K562 (cell line): ENCODE results near the gene C1QTNF2. TPM values are rescaled to one million over a fixed set of nuclear protein-coding genes. Genes with fewer than 3 reads are reported as not detected.
A peak's percentile ranks its signal among the peaks of the same experiment; 100 is the strongest.

Experiments used
- ADNP ChIP-seq: fragments of 200-800 bp; sonication (Bioruptor generic); IDR thresholded peaks from 2 replicates; pipeline ENCODE4 v1.6.1; 2016; ENCODE audit warnings: missing genetic modification characterization, missing compliant biosample characterization
- ARID2 ChIP-seq: fragments of 450-650 bp; IDR thresholded peaks from 2 replicates; pipeline ENCODE4 v1.6.1; 2017; ENCODE audit warnings: antibody characterized with exemption, mild to moderate bottlenecking
- CBFA2T3 ChIP-seq: fragments of 450-650 bp; IDR thresholded peaks from 2 replicates; pipeline ENCODE4 v1.6.1; 2017
- GATAD2B ChIP-seq: fragments of 450-650 bp; IDR thresholded peaks from 2 replicates; pipeline ENCODE4 v1.6.1; 2017; ENCODE audit warnings: mild to moderate bottlenecking, borderline replicate concordance
- HDAC2 ChIP-seq: fragments of 450-650 bp; IDR thresholded peaks from 2 replicates; pipeline ENCODE4 v1.6.1; 2016; ENCODE audit warnings: mild to moderate bottlenecking
- HEY1 ChIP-seq: fragments of 250-450 bp; sonication (Bioruptor Pico); IDR thresholded peaks from 2 replicates; pipeline ENCODE4 v1.5.0; 2020; ENCODE audit warnings: mild to moderate bottlenecking, moderate library complexity, borderline replicate concordance
- KLF6 ChIP-seq: fragments of 250-450 bp; sonication (Bioruptor Pico); IDR thresholded peaks from 2 replicates; pipeline ENCODE4 v1.4.0; 2020; ENCODE audit warnings: mild to moderate bottlenecking, moderate library complexity, borderline replicate concordance
- MTA1 ChIP-seq: fragments of 450-650 bp; IDR thresholded peaks from 2 replicates; pipeline ENCODE4 v1.6.1; 2017; ENCODE audit warnings: borderline replicate concordance
- NCOA6 ChIP-seq: fragments of 450-650 bp; IDR thresholded peaks from 2 replicates; pipeline ENCODE4 v1.6.1; 2017; ENCODE audit warnings: mild to moderate bottlenecking
- NFRKB ChIP-seq: fragments of 450-650 bp; IDR thresholded peaks from 2 replicates; pipeline ENCODE4 v1.6.1; 2016; ENCODE audit warnings: low read depth
- NR1H2 ChIP-seq: sonication (generic); formaldehyde crosslinking; IDR thresholded peaks from 2 replicates; pipeline ENCODE4 v1.4.0; 2020; ENCODE audit warnings: mild to moderate bottlenecking, missing genetic modification reagents
- RAD21 ChIP-seq, 2 experiments: fragments of 250-450 bp in 1 of 2; fragments of 450-650 bp in 1 of 2; sonication (Bioruptor Pico) in 1 of 2; formaldehyde crosslinking in 1 of 2; IDR thresholded peaks in 1 of 2; conservative IDR thresholded peaks in 1 of 2; 2 replicates each; pipeline versions ENCODE4 v1.4.0 to v1.8.0; 2020 to 2022; ENCODE audit warnings: mild to moderate bottlenecking in 2 of 2, moderate library complexity in 1 of 2
- SETDB1 ChIP-seq: IDR thresholded peaks from one replicate; pipeline ENCODE4 v1.6.1; 2012; ENCODE audit warnings: low read length, control low read depth, inconsistent platforms
- SIRT6 ChIP-seq: IDR thresholded peaks from one replicate; pipeline ENCODE4 v1.6.1; 2012; ENCODE audit warnings: low read depth, mild to moderate bottlenecking, control low read depth, inconsistent platforms, low read length, moderate library complexity
- SMAD1 ChIP-seq: fragments of 150-350 bp; IDR thresholded peaks from 2 replicates; pipeline ENCODE4 v1.6.1; 2014; ENCODE audit warnings: low read length, low read depth; ENCODE audit not compliant: partially characterized antibody
- SMAD4 ChIP-seq: fragments of 250-450 bp; sonication (Bioruptor Pico); conservative IDR thresholded peaks from 2 replicates; pipeline ENCODE4 v1.8.0; 2021; ENCODE audit warnings: inconsistent platforms, mild to moderate bottlenecking, moderate library complexity
- polyA plus RNA-seq, 8 experiments: library from polyadenylated mRNA; depleted of rRNA in 4 of 8; stranded (reverse) in 5 of 8; unstranded in 3 of 8; fragments of >200 nt; fragmentation: Nextera tagmentation in 2 of 8; fragmentation: Illumina TruSeq in 1 of 8; extraction: Ambion mirVana in 2 of 8; extraction: Trizol in 1 of 8; gene quantifications; 2 replicates each; pipeline versions ENCODE4 v1.2.1 to v1.2.3, GENCODE V29; 2011 to 2014; ENCODE audit warnings: inconsistent platforms in 1 of 8, missing spikeins in 1 of 8
- total RNA-seq, 7 experiments: library from RNA; depleted of rRNA in 6 of 7; stranded (reverse); fragments of >200 nt in 6 of 7; fragmentation: Illumina TruSeq in 2 of 7; extraction: Trizol in 2 of 7; gene quantifications; 2 replicates each; pipeline versions ENCODE4 v1.2.1 to v1.2.3, GENCODE V29; 2011 to 2021; ENCODE audit warnings: low replicate concordance in 1 of 7
- TF ChIP-seq, protein P1 (sequence below): fragments of 250-450 bp; sonication (Bioruptor Pico); IDR thresholded peaks from 2 replicates; pipeline ENCODE4 v1.5.0; 2021; ENCODE audit warnings: mild to moderate bottlenecking, moderate library complexity
- TF ChIP-seq, protein P2 (sequence below): fragments of 450-650 bp; IDR thresholded peaks from 2 replicates; pipeline ENCODE4 v1.6.1; 2018; ENCODE audit warnings: mild to moderate bottlenecking, low read depth; ENCODE audit not compliant: partially characterized antibody
- TF ChIP-seq, protein P3 (sequence below): fragments of 250-450 bp; sonication (Bioruptor Pico); IDR thresholded peaks from 2 replicates; pipeline ENCODE4 v1.8.0; 2022; ENCODE audit warnings: inconsistent platforms, mild to moderate bottlenecking, moderate library complexity, borderline replicate concordance
- TF ChIP-seq, protein P4 (sequence below): fragments of 450-650 bp; formaldehyde crosslinking; IDR thresholded peaks from 2 replicates; pipeline ENCODE4 v1.4.0; 2022; ENCODE audit warnings: missing genetic modification characterization

Gene C1QTNF2
- total and polyA plus RNA-seq, 9 of the 15 experiments (the other 6 are each of a cell fraction or from before 2014, with no cell fraction given), result not detected

DNA sequence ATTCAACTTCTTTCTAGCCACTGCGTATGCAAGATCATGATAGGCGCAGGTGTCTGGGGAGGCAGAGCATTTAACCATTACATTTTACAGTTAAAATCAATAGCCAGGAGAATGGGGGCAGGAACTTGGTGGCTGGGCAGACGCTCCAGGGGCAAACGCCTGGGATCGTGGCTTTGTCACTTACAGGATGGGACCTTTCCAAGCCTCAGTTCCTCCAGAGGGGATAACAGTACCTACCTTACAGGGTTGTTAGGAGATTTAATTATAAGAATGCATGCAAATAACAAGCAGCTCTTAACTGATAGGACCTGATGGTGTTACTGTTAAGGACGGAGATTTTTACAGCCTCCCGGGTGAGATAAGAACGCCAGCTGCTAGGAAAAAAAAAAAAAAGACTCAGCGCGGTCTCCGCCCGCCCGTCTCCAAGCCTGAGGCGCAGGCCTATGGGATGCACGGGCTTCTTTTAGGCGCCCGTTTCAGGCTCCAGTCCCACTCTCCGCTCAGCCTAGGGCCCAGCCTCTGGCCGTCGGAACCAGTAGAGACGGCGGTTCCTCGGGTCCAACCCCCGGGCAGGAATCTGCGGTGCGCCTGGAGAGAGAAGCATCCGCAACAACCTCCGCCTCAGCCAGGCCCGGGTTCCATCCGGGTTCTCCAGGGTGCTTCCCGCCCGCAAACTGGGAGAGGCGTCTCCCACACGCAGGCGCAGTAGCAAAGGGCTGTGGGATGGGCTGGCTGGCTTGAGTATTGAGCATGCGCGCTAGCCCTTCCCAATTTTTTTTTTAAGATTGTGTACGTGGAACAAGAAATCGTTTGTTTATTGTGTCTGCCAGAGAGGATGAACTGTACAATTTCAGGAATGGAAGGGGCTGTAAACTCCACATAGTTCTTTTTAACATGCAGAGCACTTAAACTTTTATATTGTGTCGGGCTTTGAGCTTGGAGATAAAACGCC lies 29.3 kb upstream of the C1QTNF2 start, which contains the start of gene FAM200C (continued):
- TF ChIP-seq, protein P1, sequence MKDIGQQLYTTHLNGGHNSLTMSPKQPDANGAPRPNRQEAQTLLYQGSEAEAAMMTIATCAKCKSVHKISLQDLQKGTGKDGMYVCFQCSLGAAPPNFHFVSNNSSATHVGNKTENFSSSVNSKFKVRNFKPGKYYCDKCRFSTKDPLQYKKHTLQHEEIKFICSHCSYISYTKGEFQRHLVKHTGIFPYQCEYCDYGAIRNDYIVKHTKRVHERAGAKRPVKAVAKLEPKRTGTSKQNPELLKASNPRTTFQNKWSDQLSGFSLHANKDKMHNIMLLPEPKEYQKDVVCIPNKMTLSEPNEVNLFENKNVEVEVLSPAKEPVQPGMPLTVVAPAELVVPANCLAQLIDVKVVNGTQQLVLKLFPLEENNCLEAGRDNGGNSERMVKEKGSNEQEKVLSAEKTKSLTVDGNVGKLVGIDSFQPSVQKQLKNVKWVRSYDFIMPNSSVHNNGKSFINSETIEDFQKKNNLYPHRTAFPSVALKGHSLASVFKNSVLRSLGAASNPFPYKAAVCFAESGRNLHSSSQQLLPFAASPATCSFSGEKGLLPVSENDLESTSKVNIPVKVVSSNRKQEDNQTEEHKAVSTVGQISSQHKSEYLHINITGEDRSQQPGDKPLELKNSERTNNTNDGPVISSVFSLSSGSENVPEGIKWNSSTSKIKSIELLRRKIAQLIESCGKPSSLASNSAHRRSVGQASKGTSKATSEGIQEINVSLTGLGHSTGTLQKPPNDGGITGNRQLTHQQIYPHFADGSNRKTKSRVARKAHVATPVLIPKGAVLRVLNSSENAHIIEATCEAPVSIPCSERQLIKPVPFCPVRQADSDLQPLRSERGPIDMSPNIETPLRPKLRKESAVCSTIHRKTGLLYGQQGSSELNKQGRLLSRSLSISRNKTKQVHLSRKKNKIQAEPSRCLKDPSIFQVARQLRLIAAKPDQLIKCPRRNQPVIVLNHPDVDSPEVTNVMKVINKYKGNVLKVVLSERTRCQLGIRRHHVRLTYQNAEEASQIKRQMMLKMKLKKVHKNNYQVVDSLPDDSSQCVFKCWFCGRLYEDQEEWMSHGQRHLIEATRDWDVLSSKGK (CRISPR knock-in tag), result no peak
- TF ChIP-seq SETDB1 (no peak), RAD21 (CRISPR knock-in tag; conservative IDR thresholded peaks at IDR 0.05 in 1 of 2, IDR thresholded peaks at IDR 0.05 in 1 of 2) (no peak), HDAC2 (peak; percentile 71), SIRT6 (no peak), SMAD4 (CRISPR knock-in tag) (peak; percentile 57; the same call in 1 of the 2 replicates), NFRKB (peak; percentile 59; the same call in 1 of the 2 replicates), NCOA6 (no peak), HEY1 (0 out of 2 replicates have a peak, but pooled peaks have one; percentile 13), SMAD1 (peak; percentile 69), NR1H2 (CRISPR knock-in tag) (no peak), KLF6 (CRISPR knock-in tag) (no peak), ADNP (tag) (no peak), ARID2 (no peak), MTA1 (peak; percentile 47; the same call in 1 of the 2 replicates), GATAD2B (no peak), CBFA2T3 (peak; percentile 72)
- TF ChIP-seq, protein P2, sequence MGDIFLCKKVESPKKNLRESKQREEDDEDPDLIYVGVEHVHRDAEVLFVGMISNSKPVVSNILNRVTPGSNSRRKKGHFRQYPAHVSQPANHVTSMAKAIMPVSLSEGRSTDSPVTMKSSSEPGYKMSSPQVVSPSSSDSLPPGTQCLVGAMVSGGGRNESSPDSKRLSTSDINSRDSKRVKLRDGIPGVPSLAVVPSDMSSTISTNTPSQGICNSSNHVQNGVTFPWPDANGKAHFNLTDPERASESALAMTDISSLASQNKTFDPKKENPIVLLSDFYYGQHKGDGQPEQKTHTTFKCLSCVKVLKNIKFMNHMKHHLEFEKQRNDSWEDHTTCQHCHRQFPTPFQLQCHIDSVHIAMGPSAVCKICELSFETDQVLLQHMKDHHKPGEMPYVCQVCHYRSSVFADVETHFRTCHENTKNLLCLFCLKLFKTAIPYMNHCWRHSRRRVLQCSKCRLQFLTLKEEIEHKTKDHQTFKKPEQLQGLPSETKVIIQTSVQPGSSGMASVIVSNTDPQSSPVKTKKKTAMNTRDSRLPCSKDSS, result no peak
- TF ChIP-seq, protein P3, sequence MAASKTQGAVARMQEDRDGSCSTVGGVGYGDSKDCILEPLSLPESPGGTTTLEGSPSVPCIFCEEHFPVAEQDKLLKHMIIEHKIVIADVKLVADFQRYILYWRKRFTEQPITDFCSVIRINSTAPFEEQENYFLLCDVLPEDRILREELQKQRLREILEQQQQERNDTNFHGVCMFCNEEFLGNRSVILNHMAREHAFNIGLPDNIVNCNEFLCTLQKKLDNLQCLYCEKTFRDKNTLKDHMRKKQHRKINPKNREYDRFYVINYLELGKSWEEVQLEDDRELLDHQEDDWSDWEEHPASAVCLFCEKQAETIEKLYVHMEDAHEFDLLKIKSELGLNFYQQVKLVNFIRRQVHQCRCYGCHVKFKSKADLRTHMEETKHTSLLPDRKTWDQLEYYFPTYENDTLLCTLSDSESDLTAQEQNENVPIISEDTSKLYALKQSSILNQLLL (CRISPR knock-in tag), result no peak
- TF ChIP-seq, protein P4, sequence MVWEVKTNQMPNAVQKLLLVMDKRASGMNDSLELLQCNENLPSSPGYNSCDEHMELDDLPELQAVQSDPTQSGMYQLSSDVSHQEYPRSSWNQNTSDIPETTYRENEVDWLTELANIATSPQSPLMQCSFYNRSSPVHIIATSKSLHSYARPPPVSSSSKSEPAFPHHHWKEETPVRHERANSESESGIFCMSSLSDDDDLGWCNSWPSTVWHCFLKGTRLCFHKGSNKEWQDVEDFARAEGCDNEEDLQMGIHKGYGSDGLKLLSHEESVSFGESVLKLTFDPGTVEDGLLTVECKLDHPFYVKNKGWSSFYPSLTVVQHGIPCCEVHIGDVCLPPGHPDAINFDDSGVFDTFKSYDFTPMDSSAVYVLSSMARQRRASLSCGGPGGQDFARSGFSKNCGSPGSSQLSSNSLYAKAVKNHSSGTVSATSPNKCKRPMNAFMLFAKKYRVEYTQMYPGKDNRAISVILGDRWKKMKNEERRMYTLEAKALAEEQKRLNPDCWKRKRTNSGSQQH (CRISPR knock-in tag), result no peak
